Ascending aorta (tissue), 2 donors: ENCODE results near the gene AHNAK2. TPM values are rescaled to one million over a fixed set of nuclear protein-coding genes. Genes with fewer than 3 reads are reported as not detected.

Experiments used
- DNase-seq, 2 donors: peaks; one replicate each; pipeline ENCODE4 v3.0.0-alpha.2; 2019; ENCODE audit warnings: low spot score in 2 of 2
- H3K27ac ChIP-seq, 2 donors: fragments of 200-600 bp; sonication (generic); one replicate each; pipeline ENCODE4 v1.5.1; 2016 to 2017; ENCODE audit warnings: mild to moderate bottlenecking in 1 of 2
- H3K27me3 ChIP-seq: fragments of 200-600 bp; sonication (generic); one replicate; pipeline ENCODE4 v1.5.1; 2017
- H3K36me3 ChIP-seq, 2 donors: fragments of 200-600 bp; sonication (generic); one replicate each; pipeline ENCODE4 v1.5.1; 2016
- H3K4me1 ChIP-seq, 2 donors: fragments of 200-600 bp; sonication (generic); one replicate each; pipeline ENCODE4 v1.5.1; 2016 to 2017; ENCODE audit warnings: mild to moderate bottlenecking in 1 of 2
- H3K4me3 ChIP-seq, 2 donors: fragments of 200-600 bp; sonication (generic); one replicate each; pipeline ENCODE4 v1.5.1; 2016 to 2017; ENCODE audit warnings: mild to moderate bottlenecking in 1 of 2
- H3K9me3 ChIP-seq, 2 donors: fragments of 200-600 bp; sonication (generic); one replicate each; pipeline ENCODE4 v1.5.1; 2016
- CTCF ChIP-seq, 3 experiments: fragments of 200-600 bp in 2 of 3; fragments of 450-650 bp in 1 of 3; sonication (generic) in 2 of 3; IDR thresholded peaks; one replicate each; pipeline ENCODE4 v1.5.1; 2016 to 2019; ENCODE audit warnings: antibody characterized with exemption in 3 of 3, mild to moderate bottlenecking in 1 of 3, moderate library complexity in 1 of 3
- intact Hi-C: fragments of 100-400 bp; cut with DNase I; formaldehyde crosslinking; loops from one replicate; pipeline ENCODE4 v1.15.1; 2023
- total RNA-seq: library from RNA; depleted of rRNA; stranded (reverse); fragments of >200 nt; gene quantifications from one replicate; pipeline ENCODE4 v1.1.0, GENCODE V29; 2016

AHNAK2 gene
- total RNA-seq, 1 donor from 2014 or later: 35.5 TPM

DNA sequence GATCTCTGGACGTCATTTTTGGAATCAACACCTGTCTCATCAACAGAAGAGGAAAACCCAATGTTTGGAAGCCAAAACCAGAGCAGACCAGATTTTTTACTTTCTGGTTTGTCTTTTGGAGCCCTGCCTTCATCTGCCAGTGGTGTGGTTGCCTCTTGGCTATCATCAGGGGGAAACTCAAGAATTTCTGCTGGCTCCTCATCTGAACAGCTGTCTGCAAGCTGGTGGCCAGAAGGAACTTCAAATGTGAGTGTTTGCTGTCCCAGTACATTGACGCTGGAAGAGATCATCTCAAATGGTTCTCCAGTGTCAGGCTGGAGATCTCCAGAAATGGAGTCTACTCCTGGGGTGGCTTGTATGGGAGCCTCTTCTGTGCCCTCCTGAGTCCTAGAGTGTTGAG lies 39.7 kb downstream of the AHNAK2 start:
- H3K36me3 ChIP-seq: peaks cover 3 to 9% of the 10 kb centered on the region in 2 donors
- H3K27ac ChIP-seq: no peak overlapping the region
- intact Hi-C loops: no loop called here
- no peaks in the 10 kb centered on the region for H3K27me3 ChIP-seq
- TF ChIP-seq CTCF (IDR thresholded peaks at IDR 0.05): no peak
- H3K9me3 ChIP-seq: no peaks in the 10 kb centered on the region
- H3K4me1 ChIP-seq: peaks cover 0 to 3% of the 10 kb centered on the region in 2 donors
- H3K4me3 ChIP-seq: no peak overlapping the region
- no peak for DNase-seq

- H3K9me3 ChIP-seq: no peaks in the 10 kb centered on the region
- no peak for DNase-seq
- intact Hi-C loops: no loop called here
- peaks cover 0 to 3% of the 10 kb centered on the region in 2 donors for H3K4me1 ChIP-seq
- no peaks in the 10 kb centered on the region for H3K27me3 ChIP-seq
- peaks cover 3 to 9% of the 10 kb centered on the region in 2 donors for H3K36me3 ChIP-seq
- no peak overlapping the region for H3K4me3 ChIP-seq
- no peak overlapping the region for H3K27ac ChIP-seq
- no peak for TF ChIP-seq CTCF (IDR thresholded peaks at IDR 0.05)
These were observed 40.3 kb downstream of the AHNAK2 start for GRCh38 chr14:104937694-104938365.

DNA sequence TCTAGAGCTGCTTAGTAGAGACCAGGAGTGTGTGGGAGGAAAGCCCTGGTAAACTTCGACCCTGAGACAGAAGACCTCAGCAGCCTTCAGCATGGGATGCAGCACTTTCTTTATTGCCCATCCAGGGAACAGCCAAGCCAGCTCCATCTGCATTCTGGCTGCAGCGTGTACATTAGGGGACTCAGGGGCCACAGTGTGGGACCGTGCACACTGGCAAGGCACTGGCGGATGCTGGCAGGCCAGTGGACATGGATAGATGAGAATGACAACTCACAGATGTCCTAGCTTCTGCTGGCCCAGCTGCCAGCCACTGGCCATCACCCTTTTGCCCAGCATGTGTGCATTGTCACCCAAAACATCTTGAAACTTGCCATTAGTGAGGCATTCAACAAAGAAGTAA lies 41.0 kb downstream of the AHNAK2 start:
- no peak for TF ChIP-seq CTCF (IDR thresholded peaks at IDR 0.05)
- intact Hi-C loops: no loop called here
- no peak for DNase-seq

GRCh38 chr14:104936361-104937155 lies 41.6 kb downstream of the AHNAK2 start:
- H3K4me1 ChIP-seq: peaks cover 0 to 7% of the 10 kb centered on the region in 2 donors
- H3K27me3 ChIP-seq: no peaks in the 10 kb centered on the region
- H3K9me3 ChIP-seq: no peaks in the 10 kb centered on the region
- H3K27ac ChIP-seq: no peak overlapping the region
- H3K36me3 ChIP-seq: peaks cover under 1 to 9% of the 10 kb centered on the region in 2 donors
- peak in 1 of 2 donors; percentile 45 for DNase-seq
- intact Hi-C loops: no loop called here
- no peak for TF ChIP-seq CTCF (IDR thresholded peaks at IDR 0.05)
- H3K4me3 ChIP-seq: no peak overlapping the region

More for the DNA sequence above, 41.0 kb downstream of the AHNAK2 start:
- H3K36me3 ChIP-seq: peaks cover 3 to 9% of the 10 kb centered on the region in 2 donors
- H3K4me3 ChIP-seq: no peak overlapping the region
- no peaks in the 10 kb centered on the region for H3K27me3 ChIP-seq
- no peaks in the 10 kb centered on the region for H3K9me3 ChIP-seq
- H3K27ac ChIP-seq: no peak overlapping the region
- peaks cover 0 to 7% of the 10 kb centered on the region in 2 donors for H3K4me1 ChIP-seq

- intact Hi-C loops: loop anchor here (2.0 kb wide), 1 partner anchor 31 kb away; no protein-coding TSS in a partner anchor
- Histone ChIP-seq H3K4me1 (peaks cover 0 to 7% of the 10 kb centered on the region in 2 donors), H3K27me3 (no peaks in the 10 kb centered on the region), H3K9me3 (no peaks in the 10 kb centered on the region), H3K36me3 (peaks cover 0 to 9% of the 10 kb centered on the region in 2 donors), H3K27ac (no peak overlapping the region), H3K4me3 (no peak overlapping the region)
- no peak for TF ChIP-seq CTCF (IDR thresholded peaks at IDR 0.05)
- DNase-seq: peak in 1 of 2 donors; percentile 19
These were observed 42.2 kb downstream of the AHNAK2 start for GRCh38 chr14:104935955-104936354.
